Endothelial cell of umbilical vein (primary cell): ENCODE results near the gene SLC39A11. TPM values are rescaled to one million over a fixed set of nuclear protein-coding genes. Genes with fewer than 3 reads are reported as not detected.

Experiments used
- BruUV-seq: library from RNA; stranded (reverse); fragments of 400-500 nt; replicated peaks from 2 replicates; lab custom pipeline; 2021; lab: Mats Ljungman, UMichigan
- CTCF ChIA-PET: fragments of 300-600, 350-600 bp; sonication (Branson Sonifier 250); formaldehyde crosslinking; loops from one replicate; lab custom pipeline; 2021; ENCODE audit warnings: antibody characterized with exemption, inconsistent platforms; lab: Charles Lee
- POLR2A ChIA-PET: fragments of 300-600, 350-600 bp; sonication (Branson Sonifier 250); formaldehyde crosslinking; loops from one replicate; lab custom pipeline; 2021; ENCODE audit warnings: antibody characterized with exemption, inconsistent platforms; lab: Charles Lee
- DNase-seq: peaks from one replicate; pipeline ENCODE4 v3.0.0-alpha.2; 2011; ENCODE audit warnings: low read depth, low spot score
- FAIRE-seq: peaks from 2 replicates; lab custom pipeline; 2011; peaks lifted over from hg19 to GRCh38; lab: Jason Lieb, UNC
- H2AFZ ChIP-seq: 2 replicates; pipeline ENCODE4 v1.6.0; 2012; ENCODE audit warnings: low read depth, low read length, control low read depth, inconsistent platforms
- H3K27ac ChIP-seq: 2 replicates; pipeline ENCODE4 v1.5.1; 2011; ENCODE audit warnings: low read depth, mild to moderate bottlenecking, control low read depth, low read length, moderate library complexity; ENCODE audit not compliant: insufficient read depth
- H3K27me3 ChIP-seq, 2 experiments: 2 replicates each; pipeline versions ENCODE4 v1.6.0 to v1.6.1; 2011; ENCODE audit warnings: low read length in 2 of 2, mixed read lengths in 1 of 2; ENCODE audit not compliant: control insufficient read depth in 2 of 2, insufficient read depth in 2 of 2
- H3K36me3 ChIP-seq, 2 experiments: 2 replicates in 1 of 2; 3 replicates in 1 of 2; pipeline ENCODE4 v1.5.1; 2011; ENCODE audit warnings: low read length in 2 of 2, mild to moderate bottlenecking in 1 of 2, moderate library complexity in 1 of 2; ENCODE audit not compliant: control insufficient read depth in 2 of 2, insufficient read depth in 2 of 2; ENCODE audit errors: extremely low read depth in 1 of 2
- H3K4me1 ChIP-seq: 3 replicates; pipeline ENCODE4 v1.5.1; 2011; ENCODE audit warnings: mild to moderate bottlenecking, low read length; ENCODE audit not compliant: control insufficient read depth, insufficient read depth; ENCODE audit errors: extremely low read depth
- H3K4me2 ChIP-seq: 2 replicates; pipeline ENCODE4 v1.6.1; 2011; ENCODE audit warnings: low read length, control low read depth, mixed read lengths; ENCODE audit not compliant: insufficient read depth
- H3K4me3 ChIP-seq, 3 experiments: fragments of 200-600 bp in 1 of 3; sonication (generic), shearing (Covaris generic) in 1 of 3; replicated peaks in 1 of 3; 2 replicates each; pipeline ENCODE4 v1.5.1; 2011 to 2016; ENCODE audit warnings: control low read depth in 3 of 3, low read length in 3 of 3, mild to moderate bottlenecking in 2 of 3, inconsistent platforms in 1 of 3, low read depth in 1 of 3, moderate library complexity in 1 of 3; ENCODE audit not compliant: insufficient read depth in 1 of 3
- H3K79me2 ChIP-seq: 2 replicates; pipeline ENCODE4 v1.6.0; 2012; ENCODE audit warnings: low read length, inconsistent platforms; ENCODE audit not compliant: control insufficient read depth, insufficient read depth
- H3K9ac ChIP-seq: replicated peaks from 2 replicates; pipeline ENCODE3; 2011; ENCODE audit warnings: low read length, control low read depth; ENCODE audit not compliant: insufficient read depth; ENCODE audit errors: extremely low read depth
- H3K9me1 ChIP-seq: replicated peaks from 3 replicates; pipeline ENCODE4 v1.6.0; 2011; ENCODE audit warnings: mild to moderate bottlenecking, low read length; ENCODE audit not compliant: control insufficient read depth, insufficient read depth; ENCODE audit errors: extremely low read depth
- H3K9me3 ChIP-seq: replicated peaks from 2 replicates; pipeline ENCODE4 v1.5.1; 2012; ENCODE audit warnings: low read length, inconsistent platforms; ENCODE audit not compliant: control insufficient read depth, insufficient read depth
- H4K20me1 ChIP-seq: replicated peaks from 2 replicates; pipeline ENCODE3; 2011; ENCODE audit warnings: mild to moderate bottlenecking, low read length; ENCODE audit not compliant: control insufficient read depth, insufficient read depth; ENCODE audit errors: extremely low read depth
- EZH2 ChIP-seq: IDR thresholded peaks from 2 replicates; pipeline ENCODE4 v1.6.1; 2012; ENCODE audit warnings: borderline replicate concordance, low read depth, mild to moderate bottlenecking, moderate library complexity, low read length, inconsistent platforms; ENCODE audit not compliant: severe bottlenecking
- FOS ChIP-seq: IDR thresholded peaks from 2 replicates; pipeline ENCODE4 v1.6.1; 2011; ENCODE audit warnings: mild to moderate bottlenecking, low read length, moderate library complexity, borderline replicate concordance; ENCODE audit not compliant: insufficient read depth
- POLR2A ChIP-seq: IDR thresholded peaks from 2 replicates; pipeline ENCODE4 v1.6.1; 2012; ENCODE audit warnings: low read depth, mild to moderate bottlenecking, control low read depth, low read length
- POLR2AphosphoS5 ChIP-seq: IDR thresholded peaks from 2 replicates; pipeline ENCODE4 v1.6.1; 2012; ENCODE audit warnings: low read depth, mild to moderate bottlenecking, control low read depth, low read length, moderate library complexity; ENCODE audit not compliant: insufficient read depth
- dilution Hi-C: fragments of 300-500 bp; cut with MboI; formaldehyde crosslinking; loops from one replicate; pipeline ENCODE4 v1.15.0; 2019; ENCODE audit warnings: low sequenced_read_pairs; ENCODE audit not compliant: extremely low pct_ligation_motif_present
- intact Hi-C: fragments of 100-400 bp; cut with micrococcal nuclease; formaldehyde crosslinking; loops from one replicate; pipeline ENCODE4 v1.10.0; 2022
- polyA plus RNA-seq, 4 experiments: library from polyadenylated mRNA; depleted of rRNA in 3 of 4; stranded (reverse) in 3 of 4; unstranded in 1 of 4; fragments of >200 nt; gene quantifications; 2 replicates each; pipeline versions ENCODE4 v1.2.1 to v1.2.3, GENCODE V29; 2011 to 2012; ENCODE audit warnings: missing spikeins in 1 of 4
- total RNA-seq: library from RNA; stranded (reverse); gene quantifications from 2 replicates; pipeline ENCODE4 v1.2.3, GENCODE V29; 2021
- TF ChIP-seq, protein P1 (sequence below): IDR thresholded peaks from 2 replicates; pipeline ENCODE4 v1.6.1; 2011; ENCODE audit not compliant: insufficient read depth, insufficient read length
- TF ChIP-seq, protein P2 (sequence below), 2 donors: IDR thresholded peaks; 1 replicate in 1 of 2; 2 replicates in 1 of 2; pipeline ENCODE4 v1.5.1; 2011; ENCODE audit warnings: low read length in 2 of 2, mild to moderate bottlenecking in 2 of 2, moderate library complexity in 2 of 2, control low read depth in 1 of 2, inconsistent platforms in 1 of 2, low read depth in 1 of 2; ENCODE audit not compliant: insufficient read depth in 1 of 2; ENCODE audit errors: extremely low read depth in 1 of 2

The SLC39A11 gene
- total and polyA plus RNA-seq, 2 donors (not counting 3 experiments of a cell fraction or from before 2014, with no cell fraction given): 8.1 to 11.9 TPM

- no peak for TF ChIP-seq FOS
- Histone ChIP-seq H3K9me3 (no peaks in the 10 kb centered on the region), H3K4me1 (no peaks in the 10 kb centered on the region), H3K36me3 (no peaks in the 10 kb centered on the region), H3K9ac (no peak overlapping the region), H3K4me3 (no peak overlapping the region), H3K79me2 (no peaks in the 10 kb centered on the region), H4K20me1 (no peaks in the 10 kb centered on the region), H3K4me2 (no peak overlapping the region), H2AFZ (no peak overlapping the region), H3K27me3 (no peaks in the 10 kb centered on the region), H3K27ac (no peak overlapping the region), H3K9me1 (no peaks in the 10 kb centered on the region)
- no peak for DNase-seq
- dilution Hi-C loops (no loop called here), intact Hi-C loops (no loop called here)
- CTCF ChIA-PET: no interaction called here
- no peak for FAIRE-seq
- POLR2A ChIA-PET: no interaction called here
- BruUV-seq: no TSS peak
Measured at GRCh38 chr17:72891627-72892026, 200.9 kb downstream of the SLC39A11 start.

GRCh38 chr17:72890711-72891110, 201.8 kb downstream of the SLC39A11 start:
- intact Hi-C loops (no loop called here), dilution Hi-C loops (no loop called here)
- TF ChIP-seq POLR2A (no peak), POLR2AphosphoS5 (no peak), EZH2 (no peak)
- TF ChIP-seq, protein P1, sequence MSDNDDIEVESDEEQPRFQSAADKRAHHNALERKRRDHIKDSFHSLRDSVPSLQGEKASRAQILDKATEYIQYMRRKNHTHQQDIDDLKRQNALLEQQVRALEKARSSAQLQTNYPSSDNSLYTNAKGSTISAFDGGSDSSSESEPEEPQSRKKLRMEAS: no peak
- TF ChIP-seq, protein P2, sequence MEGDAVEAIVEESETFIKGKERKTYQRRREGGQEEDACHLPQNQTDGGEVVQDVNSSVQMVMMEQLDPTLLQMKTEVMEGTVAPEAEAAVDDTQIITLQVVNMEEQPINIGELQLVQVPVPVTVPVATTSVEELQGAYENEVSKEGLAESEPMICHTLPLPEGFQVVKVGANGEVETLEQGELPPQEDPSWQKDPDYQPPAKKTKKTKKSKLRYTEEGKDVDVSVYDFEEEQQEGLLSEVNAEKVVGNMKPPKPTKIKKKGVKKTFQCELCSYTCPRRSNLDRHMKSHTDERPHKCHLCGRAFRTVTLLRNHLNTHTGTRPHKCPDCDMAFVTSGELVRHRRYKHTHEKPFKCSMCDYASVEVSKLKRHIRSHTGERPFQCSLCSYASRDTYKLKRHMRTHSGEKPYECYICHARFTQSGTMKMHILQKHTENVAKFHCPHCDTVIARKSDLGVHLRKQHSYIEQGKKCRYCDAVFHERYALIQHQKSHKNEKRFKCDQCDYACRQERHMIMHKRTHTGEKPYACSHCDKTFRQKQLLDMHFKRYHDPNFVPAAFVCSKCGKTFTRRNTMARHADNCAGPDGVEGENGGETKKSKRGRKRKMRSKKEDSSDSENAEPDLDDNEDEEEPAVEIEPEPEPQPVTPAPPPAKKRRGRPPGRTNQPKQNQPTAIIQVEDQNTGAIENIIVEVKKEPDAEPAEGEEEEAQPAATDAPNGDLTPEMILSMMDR (IDR thresholded peaks at IDR 0.05; ENCODE audit: extremely low read depth in 1 of 2, insufficient read depth in 1 of 2, low read depth in 1 of 2, low read length in 2 of 2): no peak
- Histone ChIP-seq H3K4me2 (no peak overlapping the region), H3K27ac (no peak overlapping the region), H3K4me1 (no peaks in the 10 kb centered on the region), H3K27me3 (no peaks in the 10 kb centered on the region), H3K4me3 (no peak overlapping the region), H3K9me1 (no peaks in the 10 kb centered on the region), H3K9ac (no peak overlapping the region), H3K36me3 (no peaks in the 10 kb centered on the region), H4K20me1 (no peaks in the 10 kb centered on the region), H3K9me3 (no peaks in the 10 kb centered on the region), H3K79me2 (no peaks in the 10 kb centered on the region), H2AFZ (no peak overlapping the region)
- DNase-seq (no peak), FAIRE-seq (no peak)
- BruUV-seq: no TSS peak
- CTCF ChIA-PET: interaction anchor here (1.1 kb wide), 1 partner anchor 95 kb away, joined by 4 read pairs; no protein-coding TSS in a partner anchor
- POLR2A ChIA-PET: interaction anchor here (0.6 kb wide), 1 partner anchor 62 kb away, joined by 10 read pairs; no protein-coding TSS in a partner anchor
